HG03135 (cell line): Measurements from ENCODE around the gene CABP7.

ENCODE experiments used
- ATAC-seq: cut with Tn5 transposase; IDR thresholded peaks from one replicate; pipeline ENCODE4 v1.9.1; 2021; ENCODE audit warnings: mild to moderate bottlenecking, moderate library complexity; ENCODE audit not compliant: unreplicated experiment

Gene CABP7

GRCh38 chr22:29702000-29702930 lies 17.5 kb upstream of the CABP7 start:
- ATAC-seq, result no peak

GRCh38 chr22:29702931-29703501 lies 16.8 kb upstream of the CABP7 start:
- ATAC-seq, result no peak

DNA sequence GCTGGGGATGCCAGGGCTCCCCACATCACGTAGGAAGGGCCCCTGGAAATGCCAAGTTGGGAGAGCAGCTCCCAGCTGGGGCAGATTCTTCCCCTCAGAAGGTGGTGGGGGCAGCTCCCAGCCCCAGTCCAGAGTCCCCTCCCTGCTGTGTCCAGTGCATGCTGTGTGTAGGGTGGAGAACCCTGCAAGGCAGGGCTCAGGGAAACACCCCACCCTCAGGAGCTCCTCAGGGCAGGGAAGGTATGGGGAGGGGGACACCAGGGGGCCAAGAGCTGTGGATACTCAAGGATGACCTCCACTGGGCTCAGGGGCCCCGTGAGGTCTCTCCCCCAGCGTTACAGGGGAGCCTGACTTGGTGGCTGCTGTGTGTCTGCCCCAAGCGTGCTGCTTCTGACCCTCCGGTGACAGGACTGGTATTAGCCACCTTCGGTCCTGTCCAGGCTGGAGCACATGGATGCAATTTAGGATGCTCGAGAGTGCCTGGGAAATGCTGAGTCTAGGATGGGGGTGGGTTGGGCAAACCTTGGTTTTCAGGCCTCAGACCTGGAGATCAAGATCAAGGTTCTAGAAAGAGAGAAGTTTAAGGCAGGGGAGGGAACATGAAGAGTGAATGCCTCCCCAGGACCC lies 16.1 kb upstream of the CABP7 start:
- ATAC-seq, result no peak

DNA sequence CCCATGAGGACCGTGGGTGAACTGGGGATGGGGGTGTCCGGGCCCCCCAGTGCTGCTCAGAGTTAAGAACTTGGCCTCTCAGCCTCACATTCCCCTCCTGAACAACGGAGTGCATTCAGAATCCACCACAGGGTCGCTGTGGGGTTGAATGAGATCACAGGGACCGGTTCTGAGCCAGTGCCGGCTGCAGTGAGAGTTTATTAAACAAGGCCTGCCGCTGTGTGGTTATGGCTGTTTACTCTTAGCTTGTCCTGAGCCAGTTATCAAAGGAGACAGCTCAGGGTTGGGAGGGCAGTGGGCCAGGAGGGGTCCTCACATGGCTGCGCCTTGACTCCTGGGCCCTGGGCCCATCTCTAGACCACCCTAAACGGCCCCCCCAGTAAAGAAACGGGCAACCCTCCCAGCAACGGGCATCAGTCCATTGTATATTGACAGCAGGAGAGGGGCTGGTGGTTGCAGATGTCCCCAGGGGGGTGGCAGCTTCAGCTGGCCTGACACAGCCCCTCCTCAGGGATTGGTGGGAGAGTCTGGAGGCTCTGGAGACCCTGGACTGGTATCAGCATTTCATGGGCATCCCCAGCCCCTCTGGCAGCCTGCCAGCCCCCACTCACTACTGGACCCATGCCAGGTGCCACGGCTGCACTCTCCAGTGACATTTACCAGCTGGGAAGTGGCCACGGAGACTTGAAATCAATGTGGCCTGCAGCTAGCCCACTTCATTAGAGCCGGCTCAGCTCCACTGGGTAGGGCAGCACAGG lies 15.1 kb upstream of the CABP7 start:
- ATAC-seq, result no peak

GRCh38 chr22:29705651-29706050 lies 14.2 kb upstream of the CABP7 start:
- ATAC-seq, result no peak

DNA sequence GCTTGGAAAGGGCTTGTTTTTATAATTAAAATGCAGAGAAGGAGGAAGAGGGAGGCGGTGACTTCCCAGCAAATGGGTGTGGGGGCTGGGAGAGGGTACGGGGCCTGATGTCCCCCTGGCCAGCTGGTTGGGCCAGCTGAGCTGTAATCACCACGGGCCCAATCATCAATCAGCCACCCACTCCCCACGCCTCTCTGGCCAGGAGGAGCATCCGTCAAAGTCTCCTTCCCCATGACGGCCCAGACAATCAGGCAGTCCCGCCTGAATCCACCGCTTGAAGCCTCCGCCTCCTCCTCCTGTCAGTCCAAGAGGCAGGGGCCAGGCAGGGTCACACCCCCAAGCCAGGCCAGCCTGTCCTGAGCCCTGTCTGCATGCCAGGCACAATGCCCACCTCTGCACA lies 13.3 kb upstream of the CABP7 start:
- ATAC-seq, result no peak

- ATAC-seq, result no peak
Measured at GRCh38 chr22:29707010-29707409, 12.8 kb upstream of the CABP7 start.

DNA sequence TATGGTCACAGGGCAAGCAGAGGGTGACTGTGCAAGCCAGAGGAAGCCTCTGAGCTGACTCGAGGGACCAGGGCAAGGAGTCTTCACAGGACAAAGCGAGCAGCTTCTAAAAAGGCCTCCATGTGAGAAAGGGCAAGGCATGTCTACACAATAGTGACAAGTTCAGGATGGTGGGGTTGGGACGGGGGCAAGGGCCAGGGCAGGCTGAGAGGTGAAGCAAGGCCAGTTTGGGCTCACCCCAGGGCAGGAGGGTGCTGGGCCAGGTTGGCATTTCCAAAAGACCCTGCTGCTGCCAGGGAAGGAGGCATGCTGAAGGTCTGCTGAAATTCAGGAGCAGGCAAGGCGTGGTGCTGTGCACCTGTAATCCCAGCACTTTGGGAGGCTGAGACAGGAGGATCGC lies 12.3 kb upstream of the CABP7 start:
- ATAC-seq, result no peak

DNA sequence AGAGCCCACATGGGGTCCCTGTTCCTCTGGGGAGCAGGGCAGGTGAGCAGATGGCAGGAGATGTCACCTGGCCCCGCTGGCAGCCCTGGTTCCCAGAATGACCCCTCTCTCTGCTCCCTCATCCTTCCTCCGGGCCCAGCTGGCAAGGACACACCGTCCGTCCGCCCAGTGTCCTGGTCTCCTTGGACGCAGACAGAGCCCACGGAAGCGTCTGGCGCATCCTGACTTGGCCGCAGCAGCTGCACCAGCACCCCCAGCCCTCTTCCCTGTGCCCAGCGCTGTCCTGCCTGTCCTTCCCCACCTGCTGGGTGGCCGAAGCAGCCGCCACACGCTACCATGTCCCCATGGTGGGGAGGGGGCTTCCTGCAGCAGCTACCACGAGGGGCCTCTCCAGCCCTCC lies 9.6 kb upstream of the CABP7 start:
- ATAC-seq, result no peak

DNA sequence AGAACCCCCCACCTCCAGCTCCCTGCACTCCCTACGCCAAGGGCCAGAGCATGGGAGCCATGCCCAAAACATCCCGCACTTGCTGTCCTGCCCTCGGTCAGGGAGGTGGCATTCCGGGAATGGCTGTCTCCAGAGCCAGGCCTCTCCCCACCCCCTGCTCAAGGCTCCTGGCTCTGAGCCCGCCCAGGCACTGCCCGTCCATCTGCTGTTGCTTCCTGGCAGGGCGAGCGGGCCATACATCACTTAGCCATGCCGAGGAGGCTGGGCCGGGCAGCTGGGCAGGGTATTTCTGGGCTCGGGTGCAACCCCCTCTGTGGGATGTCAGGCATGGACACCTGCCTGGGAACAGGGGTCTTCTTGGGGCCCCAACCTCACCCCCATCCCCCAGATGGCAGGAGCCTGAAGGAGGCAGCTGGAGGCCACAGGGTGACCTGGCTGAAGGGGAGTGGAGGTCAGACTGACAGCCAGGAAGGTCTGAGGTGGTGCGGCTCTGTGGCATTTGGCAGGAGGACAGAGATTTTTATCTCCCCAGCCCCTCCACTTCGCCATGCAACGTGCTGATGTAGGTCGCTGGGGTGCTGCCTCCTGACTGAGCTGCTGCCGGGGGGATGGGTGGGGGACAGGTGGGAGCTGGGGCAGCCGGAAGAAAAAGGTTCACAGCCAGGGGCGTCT lies 8.7 kb upstream of the CABP7 start:
- no peak for ATAC-seq

GRCh38 chr22:29712119-29712518 lies 7.7 kb upstream of the CABP7 start:
- ATAC-seq, result no peak

- no peak for ATAC-seq
Measured at GRCh38 chr22:29713156-29713727, 6.6 kb upstream of the CABP7 start.

DNA sequence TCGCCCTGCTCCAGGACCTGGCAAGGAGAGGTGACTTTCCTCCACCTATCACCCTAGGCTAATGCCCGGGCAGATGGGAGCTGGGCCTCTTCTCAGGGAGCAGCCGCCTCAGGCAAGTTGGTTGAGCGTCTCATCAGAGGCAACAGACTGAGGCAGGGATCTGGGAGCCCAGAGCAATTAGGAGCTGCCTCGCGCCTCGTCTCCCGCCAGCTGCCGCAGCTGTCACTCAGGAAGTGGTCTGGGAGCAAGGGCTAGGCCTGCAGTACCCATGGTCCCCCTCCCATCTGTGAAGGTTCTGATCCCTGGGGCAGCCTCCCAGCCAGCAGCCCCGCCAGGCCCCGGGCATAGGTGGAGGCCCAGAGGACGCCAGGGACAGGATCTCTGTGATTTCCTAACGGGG lies 4.6 kb upstream of the CABP7 start:
- no peak for ATAC-seq

- no peak for ATAC-seq
Measured at GRCh38 chr22:29715705-29716104, 4.1 kb upstream of the CABP7 start.

DNA sequence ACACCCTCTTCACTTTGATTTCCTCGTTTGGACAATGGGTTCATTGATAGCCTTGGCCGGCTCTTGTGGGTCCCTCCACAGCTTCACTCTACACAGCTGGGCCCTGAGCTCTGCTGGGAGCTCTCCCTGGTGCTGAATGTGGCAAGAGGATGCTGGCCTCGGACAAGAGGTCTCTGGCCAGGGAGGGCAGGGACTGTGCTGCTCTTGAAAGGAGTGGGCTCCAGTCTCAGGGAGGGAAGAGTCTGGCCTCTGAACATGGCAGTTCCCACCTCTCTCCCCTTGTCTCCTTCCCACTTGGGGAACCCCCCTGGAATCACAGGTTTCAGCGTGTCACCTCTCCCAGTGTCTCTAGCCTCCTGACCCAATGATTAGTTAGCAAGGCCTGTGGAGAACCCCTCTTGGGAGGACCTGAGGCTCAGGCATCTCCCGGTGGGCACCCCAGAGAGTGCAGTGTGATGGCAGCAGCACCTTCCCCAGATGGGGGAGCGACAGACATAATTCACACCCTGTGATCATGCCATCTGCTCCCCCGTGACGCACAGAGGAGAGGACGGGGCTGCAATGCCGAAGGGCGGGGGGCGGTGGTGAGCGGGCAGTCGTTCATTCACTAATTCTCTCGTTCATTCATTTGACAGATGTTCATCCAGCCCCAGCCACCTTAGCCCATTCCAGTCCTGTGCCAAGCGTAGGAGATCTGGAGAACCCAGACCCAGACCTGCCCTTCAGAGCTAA lies 2.8 kb upstream of the CABP7 start:
- no peak for ATAC-seq

DNA sequence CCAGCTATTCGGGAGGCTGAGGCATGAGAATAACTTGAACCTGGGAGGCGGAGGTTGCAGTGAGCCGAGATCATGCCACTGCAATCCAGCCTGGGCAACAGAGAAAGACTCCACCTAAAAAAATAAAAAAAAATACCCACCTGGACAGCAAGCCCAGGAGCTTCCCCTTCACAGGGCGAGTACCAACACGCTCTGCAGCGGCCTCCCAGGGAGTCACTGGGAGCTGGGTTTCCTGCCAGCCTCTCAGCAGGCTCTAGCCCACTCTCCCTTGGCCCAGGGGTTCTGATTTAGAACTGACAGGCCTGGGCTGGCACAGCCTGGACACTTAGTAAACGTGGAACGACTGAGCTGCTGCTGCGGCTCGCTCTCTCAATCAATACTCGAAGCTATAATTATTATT lies 2.0 kb upstream of the CABP7 start:
- no peak for ATAC-seq

- no peak for ATAC-seq
Measured at GRCh38 chr22:29718949-29719898, 579 bp upstream of the CABP7 start.

- no peak for ATAC-seq
Measured at GRCh38 chr22:29720811-29721323, 1.1 kb downstream of the CABP7 start.
